Neural cell (in vitro differentiated cells): Measurements from ENCODE around the gene LARGE1. TPM values are rescaled to one million over a fixed set of nuclear protein-coding genes. Genes with fewer than 3 reads are reported as not detected.

Experiments
- H2AFZ ChIP-seq: fragments of 200-600, 300-800 bp; sonication (generic), shearing (Covaris generic); 2 replicates; pipeline ENCODE4 v1.6.0; 2014; ENCODE audit warnings: low read depth, mild to moderate bottlenecking, antibody characterized with exemption, low read length, moderate library complexity
- H3F3A ChIP-seq: fragments of 200-600 bp; shearing (Covaris generic); 2 replicates; pipeline ENCODE4 v1.6.1; 2016; ENCODE audit warnings: mild to moderate bottlenecking, moderate library complexity, mixed read lengths, antibody characterized with exemption, low read length; ENCODE audit not compliant: insufficient read depth, poor library complexity, severe bottlenecking
- H3K27ac ChIP-seq: fragments of 200-600, 300-800 bp; sonication (generic), shearing (Covaris generic); 2 replicates; pipeline ENCODE4 v1.5.1; 2014; ENCODE audit warnings: mild to moderate bottlenecking, low read length, moderate library complexity
- H3K27me3 ChIP-seq: fragments of 300-800, 200-600 bp; sonication (generic), shearing (Covaris generic); 2 replicates; pipeline ENCODE4 v1.6.0; 2014; ENCODE audit warnings: mild to moderate bottlenecking, low read depth, low read length, moderate library complexity; ENCODE audit not compliant: insufficient read depth
- H3K36me3 ChIP-seq: fragments of 300-800, 200-600 bp; sonication (generic), shearing (Covaris generic); 2 replicates; pipeline ENCODE4 v1.5.1; 2014; ENCODE audit warnings: mild to moderate bottlenecking, antibody characterized with exemption, low read length, moderate library complexity; ENCODE audit not compliant: insufficient read depth
- H3K4me2 ChIP-seq: fragments of 300-800, 200-600 bp; sonication (generic), shearing (Covaris generic); 2 replicates; pipeline ENCODE4 v1.6.0; 2014; ENCODE audit warnings: mild to moderate bottlenecking, low read length
- H3K4me3 ChIP-seq: fragments of 300-800, 200-600 bp; sonication (generic), shearing (Covaris generic); 2 replicates; pipeline ENCODE4 v1.5.1; 2014; ENCODE audit warnings: mild to moderate bottlenecking, low read length, moderate library complexity
- H3K79me2 ChIP-seq: fragments of 200-600 bp; shearing (Covaris generic); replicated peaks from 2 replicates; pipeline ENCODE4 v1.6.0; 2014; ENCODE audit warnings: mild to moderate bottlenecking, low read length, moderate library complexity; ENCODE audit not compliant: insufficient read depth
- H3K9ac ChIP-seq: fragments of 300-800, 200-600 bp; sonication (generic), shearing (Covaris generic); 2 replicates; pipeline ENCODE4 v1.6.1; 2016; ENCODE audit warnings: mild to moderate bottlenecking, low read length, mixed read lengths
- H3K9me2 ChIP-seq: fragments of 200-600 bp; shearing (Covaris generic); 2 replicates; pipeline ENCODE4 v1.6.1; 2016; ENCODE audit warnings: mild to moderate bottlenecking, low read length, mixed read lengths; ENCODE audit not compliant: insufficient read depth
- H3K9me3 ChIP-seq: fragments of 200-600, 300-800 bp; sonication (generic), shearing (Covaris generic); 2 replicates; pipeline ENCODE4 v1.6.1; 2016; ENCODE audit warnings: mild to moderate bottlenecking, mixed run types, low read length, moderate library complexity, mixed read lengths
- H4K20me1 ChIP-seq: fragments of 200-600 bp; shearing (Covaris generic); 2 replicates; pipeline ENCODE4 v1.6.1; 2016; ENCODE audit warnings: mild to moderate bottlenecking, mixed run types; ENCODE audit not compliant: insufficient read depth
- EP300 ChIP-seq: fragments of 450-650 bp; conservative IDR thresholded peaks from 2 replicates; pipeline ENCODE4 v1.6.1; 2014; ENCODE audit warnings: antibody characterized with exemption, mild to moderate bottlenecking, moderate library complexity; ENCODE audit not compliant: poor library complexity, severe bottlenecking
- EZH2 ChIP-seq: fragments of 200-600, 300-800 bp; shearing (Covaris generic), sonication (generic); IDR thresholded peaks from 2 replicates; pipeline ENCODE4 v1.6.1; 2014; ENCODE audit warnings: antibody characterized with exemption, low read length, borderline replicate concordance, mild to moderate bottlenecking; ENCODE audit not compliant: insufficient read depth, poor library complexity, severe bottlenecking
- MXI1 ChIP-seq: fragments of 450-650 bp; conservative IDR thresholded peaks from 2 replicates; pipeline ENCODE4 v1.6.1; 2014; ENCODE audit warnings: antibody characterized with exemption, mild to moderate bottlenecking; ENCODE audit not compliant: poor library complexity, severe bottlenecking
- POLR2AphosphoS5 ChIP-seq: IDR thresholded peaks from 2 replicates; pipeline ENCODE4 v1.6.1; 2012
- RAD21 ChIP-seq: fragments of 450-650 bp; conservative IDR thresholded peaks from 2 replicates; pipeline ENCODE4 v1.6.1; 2014; ENCODE audit warnings: antibody characterized with exemption, mild to moderate bottlenecking, moderate library complexity
- SMC3 ChIP-seq: fragments of 450-650 bp; conservative IDR thresholded peaks from 2 replicates; pipeline ENCODE4 v1.6.1; 2014; ENCODE audit warnings: antibody characterized with exemption, mild to moderate bottlenecking, moderate library complexity; ENCODE audit not compliant: poor library complexity
- TAF1 ChIP-seq: IDR thresholded peaks from 2 replicates; pipeline ENCODE4 v1.6.1; 2012; ENCODE audit warnings: low read depth
- polyA plus RNA-seq: library from polyadenylated mRNA; depleted of rRNA; stranded (reverse); fragments of >200 nt; gene quantifications from 2 replicates; pipeline ENCODE4 v1.2.3, GENCODE V29; 2014
- TF ChIP-seq, protein P1 (sequence below): IDR thresholded peaks from 2 replicates; pipeline ENCODE4 v1.6.1; 2012; ENCODE audit warnings: borderline replicate concordance
- TF ChIP-seq, protein P2 (sequence below): fragments of 450-650 bp; IDR thresholded peaks from 2 replicates; pipeline ENCODE4 v1.5.1; 2014; ENCODE audit warnings: antibody characterized with exemption, mild to moderate bottlenecking, moderate library complexity; ENCODE audit not compliant: poor library complexity, severe bottlenecking

LARGE1 gene
- polyA plus RNA-seq, 1 donor from 2014 or later: 27.5 TPM

DNA sequence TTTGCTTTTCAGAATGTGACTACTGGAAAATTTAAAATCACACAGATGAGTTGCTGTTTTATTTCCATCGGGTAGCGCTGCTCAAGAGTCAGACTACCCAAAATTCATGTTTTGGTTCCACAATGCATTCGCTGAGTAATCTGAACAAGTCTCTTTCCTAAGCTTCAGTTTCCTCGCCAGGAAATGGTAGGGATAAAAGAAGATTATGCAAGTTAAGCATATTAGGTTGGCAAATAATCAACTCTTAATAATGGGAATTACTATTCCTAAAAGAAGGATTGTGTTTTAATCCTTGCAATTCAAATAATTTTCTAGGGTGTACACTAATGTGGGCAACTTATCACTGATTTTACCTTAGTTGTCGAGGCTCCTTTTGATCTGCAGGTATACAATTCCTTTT is 326.5 kb downstream of the LARGE1 start:
- no peak for TF ChIP-seq TAF1
- TF ChIP-seq EP300: no peak
- TF ChIP-seq SMC3: no peak
- TF ChIP-seq RAD21: no peak
- no peak for TF ChIP-seq MXI1
- TF ChIP-seq, protein P1, sequence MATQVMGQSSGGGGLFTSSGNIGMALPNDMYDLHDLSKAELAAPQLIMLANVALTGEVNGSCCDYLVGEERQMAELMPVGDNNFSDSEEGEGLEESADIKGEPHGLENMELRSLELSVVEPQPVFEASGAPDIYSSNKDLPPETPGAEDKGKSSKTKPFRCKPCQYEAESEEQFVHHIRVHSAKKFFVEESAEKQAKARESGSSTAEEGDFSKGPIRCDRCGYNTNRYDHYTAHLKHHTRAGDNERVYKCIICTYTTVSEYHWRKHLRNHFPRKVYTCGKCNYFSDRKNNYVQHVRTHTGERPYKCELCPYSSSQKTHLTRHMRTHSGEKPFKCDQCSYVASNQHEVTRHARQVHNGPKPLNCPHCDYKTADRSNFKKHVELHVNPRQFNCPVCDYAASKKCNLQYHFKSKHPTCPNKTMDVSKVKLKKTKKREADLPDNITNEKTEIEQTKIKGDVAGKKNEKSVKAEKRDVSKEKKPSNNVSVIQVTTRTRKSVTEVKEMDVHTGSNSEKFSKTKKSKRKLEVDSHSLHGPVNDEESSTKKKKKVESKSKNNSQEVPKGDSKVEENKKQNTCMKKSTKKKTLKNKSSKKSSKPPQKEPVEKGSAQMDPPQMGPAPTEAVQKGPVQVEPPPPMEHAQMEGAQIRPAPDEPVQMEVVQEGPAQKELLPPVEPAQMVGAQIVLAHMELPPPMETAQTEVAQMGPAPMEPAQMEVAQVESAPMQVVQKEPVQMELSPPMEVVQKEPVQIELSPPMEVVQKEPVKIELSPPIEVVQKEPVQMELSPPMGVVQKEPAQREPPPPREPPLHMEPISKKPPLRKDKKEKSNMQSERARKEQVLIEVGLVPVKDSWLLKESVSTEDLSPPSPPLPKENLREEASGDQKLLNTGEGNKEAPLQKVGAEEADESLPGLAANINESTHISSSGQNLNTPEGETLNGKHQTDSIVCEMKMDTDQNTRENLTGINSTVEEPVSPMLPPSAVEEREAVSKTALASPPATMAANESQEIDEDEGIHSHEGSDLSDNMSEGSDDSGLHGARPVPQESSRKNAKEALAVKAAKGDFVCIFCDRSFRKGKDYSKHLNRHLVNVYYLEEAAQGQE: no peak
- TF ChIP-seq, protein P2, sequence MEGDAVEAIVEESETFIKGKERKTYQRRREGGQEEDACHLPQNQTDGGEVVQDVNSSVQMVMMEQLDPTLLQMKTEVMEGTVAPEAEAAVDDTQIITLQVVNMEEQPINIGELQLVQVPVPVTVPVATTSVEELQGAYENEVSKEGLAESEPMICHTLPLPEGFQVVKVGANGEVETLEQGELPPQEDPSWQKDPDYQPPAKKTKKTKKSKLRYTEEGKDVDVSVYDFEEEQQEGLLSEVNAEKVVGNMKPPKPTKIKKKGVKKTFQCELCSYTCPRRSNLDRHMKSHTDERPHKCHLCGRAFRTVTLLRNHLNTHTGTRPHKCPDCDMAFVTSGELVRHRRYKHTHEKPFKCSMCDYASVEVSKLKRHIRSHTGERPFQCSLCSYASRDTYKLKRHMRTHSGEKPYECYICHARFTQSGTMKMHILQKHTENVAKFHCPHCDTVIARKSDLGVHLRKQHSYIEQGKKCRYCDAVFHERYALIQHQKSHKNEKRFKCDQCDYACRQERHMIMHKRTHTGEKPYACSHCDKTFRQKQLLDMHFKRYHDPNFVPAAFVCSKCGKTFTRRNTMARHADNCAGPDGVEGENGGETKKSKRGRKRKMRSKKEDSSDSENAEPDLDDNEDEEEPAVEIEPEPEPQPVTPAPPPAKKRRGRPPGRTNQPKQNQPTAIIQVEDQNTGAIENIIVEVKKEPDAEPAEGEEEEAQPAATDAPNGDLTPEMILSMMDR: no peak
- no peak for TF ChIP-seq EZH2
- no peak for TF ChIP-seq POLR2AphosphoS5
- Histone ChIP-seq H3F3A (no peaks in the 10 kb centered on the region), H4K20me1 (no peaks in the 10 kb centered on the region), H3K27ac (no peak overlapping the region), H3K36me3 (no peaks in the 10 kb centered on the region), H3K9me3 (no peaks in the 10 kb centered on the region), H3K9me2 (no peaks in the 10 kb centered on the region), H3K4me3 (no peak overlapping the region), H3K9ac (no peak overlapping the region), H3K4me2 (no peak overlapping the region), H2AFZ (no peak overlapping the region), H3K27me3 (no peaks in the 10 kb centered on the region), H3K79me2 (no peaks in the 10 kb centered on the region)

DNA sequence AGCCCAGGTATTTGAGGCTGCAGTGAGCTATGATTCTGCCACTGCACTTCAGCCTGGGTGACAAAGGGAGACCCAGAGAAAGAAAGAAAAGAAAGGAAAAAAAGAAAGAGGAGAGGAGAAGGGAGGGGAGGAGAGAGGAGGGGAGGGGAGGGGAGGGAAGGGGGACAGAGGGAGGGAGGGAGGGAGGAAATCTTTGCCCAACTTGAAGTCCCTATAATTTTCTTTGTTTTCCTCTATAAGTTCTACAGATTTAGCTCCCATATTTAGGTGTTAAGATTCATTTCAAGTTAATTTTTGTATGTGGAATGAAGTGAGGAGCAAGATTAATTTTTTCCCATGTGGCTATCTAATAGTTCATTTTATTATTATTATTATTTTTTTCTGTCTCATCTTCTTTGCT is 328.3 kb downstream of the LARGE1 start:
- TF ChIP-seq MXI1 (no peak), SMC3 (no peak), EZH2 (no peak), RAD21 (no peak), POLR2AphosphoS5 (no peak), EP300 (no peak), TAF1 (no peak)
- TF ChIP-seq, protein P2: no peak

More for the DNA sequence above, 328.3 kb downstream of the LARGE1 start:
- Histone ChIP-seq H3K9me3 (no peaks in the 10 kb centered on the region), H3K9ac (no peak overlapping the region), H3K27ac (no peak overlapping the region), H3K4me3 (no peak overlapping the region), H3K4me2 (no peak overlapping the region), H3K27me3 (no peaks in the 10 kb centered on the region), H2AFZ (no peak overlapping the region), H3F3A (no peaks in the 10 kb centered on the region), H3K9me2 (no peaks in the 10 kb centered on the region), H3K79me2 (no peaks in the 10 kb centered on the region), H3K36me3 (no peaks in the 10 kb centered on the region), H4K20me1 (no peaks in the 10 kb centered on the region)
